ENCODE data around the gene SFTPB.

Gene SFTPB

DNA sequence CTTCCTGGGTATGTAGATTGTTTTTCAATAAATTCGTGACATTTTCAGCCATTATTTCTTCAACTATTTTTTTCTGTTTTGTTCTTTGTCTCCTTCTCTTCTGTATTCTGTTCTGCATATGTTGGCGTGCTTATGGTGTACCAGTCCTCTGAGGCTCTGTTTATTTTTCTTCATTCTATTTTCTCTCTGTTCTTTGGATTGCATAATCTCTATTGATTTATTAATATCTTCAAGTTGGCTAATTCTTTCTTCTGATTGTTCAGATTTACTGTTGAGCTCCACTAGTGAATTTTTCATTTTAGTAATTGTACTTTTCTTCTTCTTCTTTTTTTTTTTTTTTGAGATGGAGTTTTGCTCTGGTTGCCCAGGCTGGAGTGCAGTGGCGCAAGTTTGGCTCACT, 36.0 kb upstream of the SFTPB start:
- Histone ChIP-seq H3K4me2 (ENCODE audit: low read length) (no peak overlapping the region), H3K36me3 (replicated peaks; ENCODE audit: low read depth, low read length) (no peaks in the 10 kb centered on the region), H3K9ac (ENCODE audit: low read length) (no peak overlapping the region), H4K20me1 (ENCODE audit: insufficient read depth, low read length) (no peaks in the 10 kb centered on the region), H3K27ac (ENCODE audit: low read length) (no peak overlapping the region), H3K27me3 (ENCODE audit: low read depth, low read length) (peaks cover 36% of the 10 kb centered on the region), H3K79me2 (ENCODE audit: low read length) (no peaks in the 10 kb centered on the region), H3K9me3 (ENCODE audit: insufficient read depth, low read length) (no peaks in the 10 kb centered on the region), H3K4me1 (ENCODE audit: low read length) (peaks cover 17% of the 10 kb centered on the region), H3K4me3 (ENCODE audit: low read length) (no peak overlapping the region), H2AFZ (ENCODE audit: low read depth, low read length) (no peak overlapping the region)
- TF ChIP-seq, protein P1, sequence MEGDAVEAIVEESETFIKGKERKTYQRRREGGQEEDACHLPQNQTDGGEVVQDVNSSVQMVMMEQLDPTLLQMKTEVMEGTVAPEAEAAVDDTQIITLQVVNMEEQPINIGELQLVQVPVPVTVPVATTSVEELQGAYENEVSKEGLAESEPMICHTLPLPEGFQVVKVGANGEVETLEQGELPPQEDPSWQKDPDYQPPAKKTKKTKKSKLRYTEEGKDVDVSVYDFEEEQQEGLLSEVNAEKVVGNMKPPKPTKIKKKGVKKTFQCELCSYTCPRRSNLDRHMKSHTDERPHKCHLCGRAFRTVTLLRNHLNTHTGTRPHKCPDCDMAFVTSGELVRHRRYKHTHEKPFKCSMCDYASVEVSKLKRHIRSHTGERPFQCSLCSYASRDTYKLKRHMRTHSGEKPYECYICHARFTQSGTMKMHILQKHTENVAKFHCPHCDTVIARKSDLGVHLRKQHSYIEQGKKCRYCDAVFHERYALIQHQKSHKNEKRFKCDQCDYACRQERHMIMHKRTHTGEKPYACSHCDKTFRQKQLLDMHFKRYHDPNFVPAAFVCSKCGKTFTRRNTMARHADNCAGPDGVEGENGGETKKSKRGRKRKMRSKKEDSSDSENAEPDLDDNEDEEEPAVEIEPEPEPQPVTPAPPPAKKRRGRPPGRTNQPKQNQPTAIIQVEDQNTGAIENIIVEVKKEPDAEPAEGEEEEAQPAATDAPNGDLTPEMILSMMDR (IDR thresholded peaks at IDR 0.05; ENCODE audit: low read depth, low read length): no peak
- no peak for TF ChIP-seq EZH2phosphoT487 (IDR thresholded peaks at IDR 0.05; ENCODE audit: low read depth)

DNA sequence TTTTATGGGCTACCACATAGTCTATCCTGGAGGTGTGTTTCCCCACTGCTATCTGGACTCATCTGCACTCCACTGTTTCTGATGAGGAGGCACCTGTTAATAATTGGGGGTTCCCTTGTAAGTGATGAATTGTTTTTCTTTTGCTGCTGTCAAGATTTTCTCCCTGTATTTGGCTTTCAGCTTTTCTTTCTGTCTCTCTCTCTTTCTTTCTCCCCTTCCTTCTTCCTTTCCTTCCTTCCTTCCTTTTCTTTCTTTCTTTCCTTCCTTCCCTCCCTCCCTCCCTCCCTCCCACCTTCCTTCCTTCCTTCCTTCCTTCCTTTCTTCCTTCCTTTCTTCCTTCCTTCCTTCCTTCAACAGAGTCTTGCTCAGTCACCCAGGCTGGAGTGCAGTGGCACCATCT, 35.3 kb upstream of the SFTPB start:
- Histone ChIP-seq H3K4me2 (ENCODE audit: low read length) (no peak overlapping the region), H3K36me3 (replicated peaks; ENCODE audit: low read depth, low read length) (no peaks in the 10 kb centered on the region), H3K4me3 (ENCODE audit: low read length) (no peak overlapping the region), H3K79me2 (ENCODE audit: low read length) (no peaks in the 10 kb centered on the region), H3K9ac (ENCODE audit: low read length) (no peak overlapping the region), H3K27ac (ENCODE audit: low read length) (no peak overlapping the region), H3K9me3 (ENCODE audit: insufficient read depth, low read length) (no peaks in the 10 kb centered on the region), H3K27me3 (ENCODE audit: low read depth, low read length) (peaks cover 30% of the 10 kb centered on the region), H2AFZ (ENCODE audit: low read depth, low read length) (no peak overlapping the region), H3K4me1 (ENCODE audit: low read length) (peaks cover 17% of the 10 kb centered on the region), H4K20me1 (ENCODE audit: insufficient read depth, low read length) (no peaks in the 10 kb centered on the region)
- no peak for TF ChIP-seq EZH2phosphoT487 (IDR thresholded peaks at IDR 0.05; ENCODE audit: low read depth)
- TF ChIP-seq, protein P1 (IDR thresholded peaks at IDR 0.05; ENCODE audit: low read depth, low read length): no peak

DNA sequence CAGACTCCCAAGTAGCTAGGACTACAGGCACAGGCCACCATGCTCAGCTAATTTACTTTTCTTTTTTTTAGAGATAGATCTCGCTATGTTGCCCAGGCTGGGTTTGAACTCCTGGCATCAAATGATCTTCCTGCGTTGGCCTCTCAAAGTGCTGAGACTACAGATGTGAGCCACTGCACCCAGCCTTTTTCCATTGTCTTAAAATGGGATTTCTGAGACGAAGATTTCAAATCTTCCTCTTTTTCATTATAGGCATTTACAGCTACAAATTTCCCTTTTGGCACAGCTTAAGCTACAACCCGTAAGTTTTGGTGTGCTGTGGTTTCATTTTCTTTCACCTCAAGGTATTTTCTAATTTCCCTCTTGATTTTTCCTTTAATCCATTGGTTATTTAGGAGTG, 34.8 kb upstream of the SFTPB start:
- no peak overlapping the region for H2AFZ ChIP-seq (ENCODE audit: low read depth, low read length)
- H3K4me3 ChIP-seq (ENCODE audit: low read length): no peak overlapping the region
- H3K4me1 ChIP-seq (ENCODE audit: low read length): peaks cover 17% of the 10 kb centered on the region
- TF ChIP-seq, protein P1 (IDR thresholded peaks at IDR 0.05; ENCODE audit: low read depth, low read length): no peak
- TF ChIP-seq EZH2phosphoT487 (IDR thresholded peaks at IDR 0.05; ENCODE audit: low read depth): no peak
- H3K36me3 ChIP-seq (replicated peaks; ENCODE audit: low read depth, low read length): no peaks in the 10 kb centered on the region
- H3K9me3 ChIP-seq (ENCODE audit: insufficient read depth, low read length): no peaks in the 10 kb centered on the region
- H3K27me3 ChIP-seq (ENCODE audit: low read depth, low read length): peaks cover 27% of the 10 kb centered on the region
- H3K4me2 ChIP-seq (ENCODE audit: low read length): no peak overlapping the region
- no peaks in the 10 kb centered on the region for H4K20me1 ChIP-seq (ENCODE audit: insufficient read depth, low read length)
- no peak overlapping the region for H3K27ac ChIP-seq (ENCODE audit: low read length)
- no peak overlapping the region for H3K9ac ChIP-seq (ENCODE audit: low read length)
- no peaks in the 10 kb centered on the region for H3K79me2 ChIP-seq (ENCODE audit: low read length)

DNA sequence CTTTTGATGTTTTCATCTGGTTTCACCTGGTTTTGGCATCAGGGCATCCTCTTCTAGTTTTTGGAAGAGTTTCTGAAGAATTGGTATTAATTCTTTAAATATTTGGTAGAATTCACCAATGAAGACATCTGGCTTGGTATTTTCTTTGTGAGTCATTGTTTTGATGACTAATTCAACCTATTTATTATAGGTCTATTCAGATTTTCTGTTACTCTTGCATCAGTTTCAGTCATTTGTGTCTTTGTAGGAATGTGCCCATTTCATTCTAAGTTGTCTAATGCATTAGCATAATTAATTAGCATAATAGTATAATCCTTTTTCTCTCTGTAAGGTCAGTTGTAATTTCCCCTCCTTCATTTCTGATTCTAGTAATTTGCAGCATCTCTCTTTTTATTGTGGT, 34.2 kb upstream of the SFTPB start:
- H3K36me3 ChIP-seq (replicated peaks; ENCODE audit: low read depth, low read length): no peaks in the 10 kb centered on the region
- no peak overlapping the region for H3K27ac ChIP-seq (ENCODE audit: low read length)
- peaks cover 21% of the 10 kb centered on the region for H3K27me3 ChIP-seq (ENCODE audit: low read depth, low read length)
- TF ChIP-seq, protein P1 (IDR thresholded peaks at IDR 0.05; ENCODE audit: low read depth, low read length): no peak
- no peak for TF ChIP-seq EZH2phosphoT487 (IDR thresholded peaks at IDR 0.05; ENCODE audit: low read depth)
- no peak overlapping the region for H3K9ac ChIP-seq (ENCODE audit: low read length)
- H3K4me3 ChIP-seq (ENCODE audit: low read length): no peak overlapping the region
- no peaks in the 10 kb centered on the region for H4K20me1 ChIP-seq (ENCODE audit: insufficient read depth, low read length)
- H3K4me1 ChIP-seq (ENCODE audit: low read length): peaks cover 13% of the 10 kb centered on the region
- H2AFZ ChIP-seq (ENCODE audit: low read depth, low read length): no peak overlapping the region
- H3K79me2 ChIP-seq (ENCODE audit: low read length): no peaks in the 10 kb centered on the region
- H3K9me3 ChIP-seq (ENCODE audit: insufficient read depth, low read length): no peaks in the 10 kb centered on the region
- H3K4me2 ChIP-seq (ENCODE audit: low read length): no peak overlapping the region
